Mesodermal cell (in vitro differentiated cells): ENCODE measurements around the gene IRF2.

Source experiments
- H3K27ac ChIP-seq: 2 replicates; pipeline ENCODE4 v1.7.0; 2013; ENCODE audit warnings: mild to moderate bottlenecking, low read depth, low read length, moderate library complexity; ENCODE audit not compliant: severe bottlenecking
- H3K36me3 ChIP-seq: 2 replicates; pipeline ENCODE4 v1.7.1; 2013; ENCODE audit warnings: mild to moderate bottlenecking, low read length, moderate library complexity; ENCODE audit not compliant: control insufficient read depth, insufficient read depth
- H3K4me1 ChIP-seq: one replicate; pipeline ENCODE4 v1.7.1; 2013; ENCODE audit warnings: mild to moderate bottlenecking, low read length; ENCODE audit not compliant: insufficient read depth, control insufficient read depth, poor library complexity, severe bottlenecking
- H3K4me3 ChIP-seq: 2 replicates; pipeline ENCODE4 v1.7.0; 2013; ENCODE audit warnings: low read length, control low read depth, mild to moderate bottlenecking; ENCODE audit not compliant: insufficient read depth, poor library complexity, severe bottlenecking; ENCODE audit errors: extremely low read depth
- H3K9me3 ChIP-seq: 2 replicates; pipeline ENCODE4 v1.7.1; 2013; ENCODE audit warnings: mild to moderate bottlenecking, low read length, moderate library complexity; ENCODE audit not compliant: control insufficient read depth
- WGBS, 2 experiments: methylation state at CpG; one replicate each; pipeline ENCODE4 v1.1.5; 2013; ENCODE audit warnings: missing lambda C conversion rate in 2 of 2; ENCODE audit not compliant: insufficient coverage in 2 of 2; 5-methylcytosine and 5-hydroxymethylcytosine counted together

Gene IRF2

GRCh38 chr4:184396570-184397515, 77.5 kb downstream of the IRF2 start:
- Histone ChIP-seq H3K4me3 (no peak overlapping the region), H3K27ac (no peak overlapping the region), H3K4me1 (no peaks in the 10 kb centered on the region), H3K36me3 (peaks cover 70% of the 10 kb centered on the region), H3K9me3 (no peaks in the 10 kb centered on the region)
- 96 to 98% methylated on average over 9 to 13 of the region's 15 CpGs for WGBS, 2 experiments

DNA sequence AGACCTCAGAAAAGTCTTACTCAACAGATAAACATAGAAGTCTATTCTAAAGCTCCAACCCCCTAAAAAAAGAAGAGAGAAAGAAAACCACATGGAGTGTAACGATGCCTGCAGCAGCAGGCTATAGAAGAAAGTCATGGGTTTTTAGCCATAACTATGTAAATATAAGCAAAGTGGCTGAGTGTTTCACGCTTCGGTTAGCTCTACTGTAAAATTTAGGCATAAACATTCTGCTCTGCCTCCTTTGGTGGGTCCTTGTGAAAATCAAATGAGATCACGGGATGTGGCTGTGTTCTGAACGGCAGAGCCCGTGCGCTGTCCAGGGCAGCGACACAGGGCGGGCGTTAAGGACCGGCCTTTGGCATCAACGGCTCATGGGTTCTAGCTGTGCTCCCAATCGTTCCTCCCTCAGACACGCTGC, 78.4 kb downstream of the IRF2 start:
- no peak overlapping the region for H3K27ac ChIP-seq
- H3K9me3 ChIP-seq, result peaks cover 7% of the 10 kb centered on the region
- H3K4me1 ChIP-seq, result no peaks in the 10 kb centered on the region
- H3K36me3 ChIP-seq, result peaks cover 75% of the 10 kb centered on the region
- H3K4me3 ChIP-seq, result no peak overlapping the region
- WGBS, 2 experiments, result 90 to 99% methylated on average over 10 of the region's 14 CpGs

DNA sequence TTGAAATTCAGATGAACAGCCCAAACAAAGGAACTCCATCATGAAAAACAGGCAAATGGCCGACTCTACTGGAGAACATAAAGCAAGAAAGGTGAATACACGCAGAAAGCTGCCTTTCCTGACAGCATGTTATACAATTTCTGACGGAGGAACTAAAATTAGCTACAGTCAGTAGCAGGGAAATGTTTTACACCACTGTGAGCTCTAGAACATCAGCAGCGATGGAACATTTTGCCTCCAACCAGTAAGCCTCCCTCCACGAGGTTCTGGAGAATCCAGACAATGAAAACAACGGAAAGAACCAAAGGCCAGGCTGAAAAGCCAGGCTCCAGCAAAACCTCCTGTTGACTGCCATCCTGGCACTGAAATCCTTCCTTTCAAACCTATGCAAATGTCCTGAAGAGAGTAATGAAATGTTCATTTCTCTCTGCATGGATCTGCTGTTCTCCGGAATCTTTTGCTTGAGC, 78.9 kb downstream of the IRF2 start:
- no peak overlapping the region for H3K4me3 ChIP-seq
- H3K36me3 ChIP-seq, result peaks cover 75% of the 10 kb centered on the region
- no peak overlapping the region for H3K27ac ChIP-seq
- H3K4me1 ChIP-seq, result no peaks in the 10 kb centered on the region
- peaks cover 7% of the 10 kb centered on the region for H3K9me3 ChIP-seq
- WGBS, 2 experiments, result 92 to 94% methylated on average over 5 to 7 of the region's 7 CpGs

GRCh38 chr4:184392748-184393559, 81.4 kb downstream of the IRF2 start:
- no peak overlapping the region for H3K27ac ChIP-seq
- H3K4me1 ChIP-seq, result no peaks in the 10 kb centered on the region
- peaks cover 7% of the 10 kb centered on the region for H3K9me3 ChIP-seq
- H3K36me3 ChIP-seq, result peaks cover 81% of the 10 kb centered on the region
- 91 to 94% methylated on average over 14 of the region's 17 CpGs for WGBS, 2 experiments
- no peak overlapping the region for H3K4me3 ChIP-seq

- H3K36me3 ChIP-seq, result peaks cover 76% of the 10 kb centered on the region
- H3K4me3 ChIP-seq, result no peak overlapping the region
- H3K4me1 ChIP-seq, result no peaks in the 10 kb centered on the region
- WGBS, 2 experiments, result 83 to 94% methylated on average over 5 to 6 of the region's 6 CpGs
- peaks cover 7% of the 10 kb centered on the region for H3K9me3 ChIP-seq
- H3K27ac ChIP-seq, result no peak overlapping the region
Observed at GRCh38 chr4:184392316-184392715, 82.0 kb downstream of the IRF2 start.

GRCh38 chr4:184389978-184390900, 84.1 kb downstream of the IRF2 start:
- peaks cover 7% of the 10 kb centered on the region for H3K4me1 ChIP-seq
- no peak overlapping the region for H3K4me3 ChIP-seq
- WGBS, 2 experiments, result 59 to 65% methylated on average over 14 to 17 of the region's 24 CpGs
- peaks cover 7% of the 10 kb centered on the region for H3K9me3 ChIP-seq
- H3K36me3 ChIP-seq, result peaks cover 63% of the 10 kb centered on the region
- no peak overlapping the region for H3K27ac ChIP-seq

GRCh38 chr4:184388106-184388505, 86.2 kb downstream of the IRF2 start:
- Histone ChIP-seq H3K9me3 (peaks cover 7% of the 10 kb centered on the region), H3K4me3 (no peak overlapping the region), H3K27ac (no peak overlapping the region), H3K36me3 (peaks cover 47% of the 10 kb centered on the region), H3K4me1 (peaks cover 27% of the 10 kb centered on the region)
- 95 to 100% methylated on average over 3 to 6 of the region's 6 CpGs for WGBS, 2 experiments

DNA sequence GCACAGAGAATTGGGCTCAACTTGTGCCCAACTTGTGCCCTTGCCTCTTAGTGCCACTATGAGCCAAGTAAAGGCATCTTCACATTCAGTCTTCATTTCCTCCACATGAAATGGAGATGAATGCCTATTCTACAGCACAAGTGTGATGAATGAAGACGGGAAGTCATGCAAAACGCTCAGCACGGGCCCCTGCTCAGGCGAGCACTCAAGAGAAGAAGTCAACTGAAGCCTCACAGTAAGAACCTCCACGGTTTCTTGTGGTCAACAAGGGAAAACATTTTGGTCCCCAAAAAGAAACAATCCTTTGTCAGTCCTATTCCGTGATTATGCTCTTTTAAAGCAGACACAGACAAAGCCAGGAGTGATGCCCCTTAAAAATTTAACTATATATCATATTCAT, 87.0 kb downstream of the IRF2 start:
- no peak overlapping the region for H3K27ac ChIP-seq
- WGBS, 2 experiments, result 36 to 61% methylated on average over 5 to 6 of the region's 6 CpGs

GRCh38 chr4:184386271-184386781, 88.0 kb downstream of the IRF2 start:
- Histone ChIP-seq H3K4me1 (peaks cover 37% of the 10 kb centered on the region), H3K9me3 (peaks cover 2% of the 10 kb centered on the region), H3K4me3 (no peak overlapping the region), H3K27ac (no peak overlapping the region), H3K36me3 (peaks cover 31% of the 10 kb centered on the region)
- 54 to 60% methylated on average over 7 to 8 of the region's 10 CpGs for WGBS, 2 experiments

More for the DNA sequence above, 87.0 kb downstream of the IRF2 start:
- H3K4me3 ChIP-seq, result no peak overlapping the region
- H3K4me1 ChIP-seq, result peaks cover 34% of the 10 kb centered on the region
- H3K36me3 ChIP-seq, result peaks cover 41% of the 10 kb centered on the region
- H3K9me3 ChIP-seq, result peaks cover 7% of the 10 kb centered on the region

DNA sequence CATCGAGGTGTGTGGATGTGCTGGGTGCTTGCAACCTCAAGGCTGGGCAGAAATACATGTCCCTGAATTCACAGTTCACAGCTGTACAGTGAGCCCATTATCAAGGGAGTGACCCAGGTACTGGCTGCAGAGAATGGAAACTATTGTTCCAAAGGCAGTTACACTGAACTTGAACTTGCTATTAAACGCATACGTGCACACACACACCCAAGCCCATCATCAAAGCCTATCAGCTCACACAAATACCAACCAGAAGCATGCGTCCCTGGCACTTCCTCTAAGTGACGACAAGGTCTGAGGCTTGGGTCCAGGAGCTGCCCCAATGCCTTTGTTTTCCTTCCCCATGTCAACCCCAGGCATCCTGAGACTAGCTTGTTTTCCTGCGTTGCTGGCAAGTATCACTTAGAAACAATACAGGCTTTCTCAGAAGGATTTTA, 88.6 kb downstream of the IRF2 start:
- Histone ChIP-seq H3K36me3 (peaks cover 25% of the 10 kb centered on the region), H3K4me1 (peaks cover 37% of the 10 kb centered on the region), H3K9me3 (no peaks in the 10 kb centered on the region), H3K4me3 (no peak overlapping the region), H3K27ac (no peak overlapping the region)
- WGBS, 2 experiments, result 81 to 83% methylated on average over 5 to 6 of the region's 6 CpGs
